Right forelimb (tissue), 1 donor: ENCODE results near the gene SLC9A3.
"Not testable (repeated sequence)": the region's sequence is repeated elsewhere in the genome, so short reads cannot be mapped to it uniquely, and the experiment has no call there.

ENCODE experiments used
- DNase-seq: peaks from one replicate; pipeline ENCODE4 v3.0.0-alpha.2; 2018

The SLC9A3 gene

DNA sequence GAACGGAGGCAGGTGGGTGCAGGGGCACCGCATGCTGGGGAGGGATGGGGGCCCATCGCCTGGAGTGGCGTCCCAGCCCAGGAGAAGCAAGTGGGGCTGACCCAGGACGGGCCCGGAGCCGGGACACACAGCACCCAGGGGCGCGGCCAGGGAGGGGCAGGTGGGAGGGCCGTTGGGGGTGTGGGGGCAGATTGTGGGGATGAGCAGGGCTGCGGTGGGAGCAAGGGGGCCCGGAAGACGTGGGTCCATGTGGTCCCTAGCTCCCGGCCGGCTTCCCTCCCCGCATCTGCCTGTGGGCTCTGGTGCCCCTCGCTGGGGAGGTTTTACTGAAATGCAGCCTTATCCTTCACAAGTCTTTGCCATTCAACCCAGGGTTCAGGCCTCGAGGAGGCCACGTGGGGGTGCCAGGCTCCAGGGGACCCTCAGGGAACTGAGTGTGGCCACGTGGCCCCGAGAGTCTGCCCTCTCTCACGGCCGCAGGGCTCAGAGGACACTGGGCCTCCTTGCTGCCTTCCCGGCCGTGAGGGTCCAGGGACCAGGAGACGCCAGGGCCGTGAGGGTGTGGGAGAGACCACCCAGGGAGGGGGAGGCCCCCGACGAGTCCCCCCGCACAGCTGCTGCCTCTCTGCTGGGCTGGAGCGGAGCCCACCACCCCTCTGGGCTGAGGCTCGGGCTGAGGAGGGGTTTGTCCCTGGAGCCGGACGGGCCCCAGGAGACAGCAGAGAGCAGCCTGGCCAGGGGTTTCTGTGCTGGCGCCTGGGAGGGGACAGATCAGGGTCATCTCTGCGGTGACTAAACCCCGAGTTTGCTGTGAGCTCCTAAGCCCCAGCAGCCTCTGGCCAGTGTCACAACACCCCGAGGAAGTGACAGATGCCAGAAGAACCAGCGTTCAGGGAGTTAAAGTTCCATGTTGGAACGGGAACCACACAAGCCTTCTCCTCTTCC, 35.2 kb downstream of the SLC9A3 start:
- DNase-seq: no peak

DNA sequence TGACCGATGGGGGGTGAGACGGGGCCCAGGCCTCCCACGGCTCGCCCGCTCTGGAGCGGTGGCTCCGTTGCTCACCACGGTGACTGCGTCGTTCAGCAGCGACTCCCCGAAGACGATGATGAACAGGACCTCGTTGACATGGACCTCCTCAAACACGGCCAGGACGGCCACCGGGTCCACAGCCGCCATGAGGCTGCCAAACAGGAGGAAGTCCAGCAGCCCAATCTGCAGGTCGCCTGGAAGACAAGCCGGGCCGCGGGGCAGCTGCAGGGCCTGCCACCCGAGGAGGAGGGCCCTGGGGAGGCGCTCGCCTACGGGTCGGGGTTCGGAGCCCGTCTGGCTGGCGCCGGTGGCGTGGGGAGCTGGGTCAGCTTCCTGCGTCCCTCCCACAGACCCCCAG, 36.0 kb downstream of the SLC9A3 start:
- no peak for DNase-seq

DNA sequence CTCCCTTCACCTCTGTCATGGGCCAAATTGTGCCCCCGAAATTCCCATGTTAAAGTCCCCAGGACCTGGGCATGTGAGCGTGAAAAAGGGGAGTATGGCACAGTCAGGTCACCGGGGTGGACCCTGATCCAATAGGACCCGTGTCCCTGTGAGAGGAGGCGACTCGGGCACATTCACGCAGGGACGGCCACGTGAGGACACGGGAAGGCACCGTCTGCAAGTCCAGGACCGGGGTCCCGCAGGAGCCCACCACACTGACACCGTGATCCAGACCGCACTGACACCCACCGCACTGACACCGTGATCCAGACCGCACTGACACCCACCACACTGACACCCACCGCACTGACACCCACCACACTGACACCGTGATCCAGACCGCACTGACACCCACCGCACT, 37.7 kb downstream of the SLC9A3 start:
- DNase-seq: not testable (repeated sequence)

DNA sequence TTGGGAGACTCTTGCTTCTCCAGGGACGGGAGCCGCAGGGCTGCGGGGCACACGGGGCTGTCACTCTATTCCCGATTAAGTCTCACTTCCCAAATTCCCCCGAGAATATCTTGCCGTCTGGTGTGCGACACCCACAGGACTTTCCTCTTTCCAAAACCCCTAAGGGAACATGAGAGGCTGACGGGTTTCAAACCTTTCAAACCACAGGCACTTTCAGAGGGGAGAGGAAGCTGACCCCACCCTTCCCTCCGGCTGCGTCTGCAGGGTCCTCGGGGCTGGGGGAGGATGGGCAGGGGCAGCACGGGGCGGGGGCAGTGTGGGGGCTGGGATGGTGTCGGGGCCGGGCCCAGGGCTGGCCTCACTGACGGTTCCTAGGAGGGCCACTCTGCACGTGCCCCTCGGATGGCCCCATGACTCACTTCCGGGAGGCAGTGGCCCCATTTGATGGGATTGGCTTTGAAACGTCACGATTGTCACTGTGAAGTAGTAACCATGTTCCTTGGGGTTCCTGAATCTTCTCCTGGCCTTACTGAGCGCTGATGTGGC, 38.2 kb downstream of the SLC9A3 start:
- no peak for DNase-seq

DNA sequence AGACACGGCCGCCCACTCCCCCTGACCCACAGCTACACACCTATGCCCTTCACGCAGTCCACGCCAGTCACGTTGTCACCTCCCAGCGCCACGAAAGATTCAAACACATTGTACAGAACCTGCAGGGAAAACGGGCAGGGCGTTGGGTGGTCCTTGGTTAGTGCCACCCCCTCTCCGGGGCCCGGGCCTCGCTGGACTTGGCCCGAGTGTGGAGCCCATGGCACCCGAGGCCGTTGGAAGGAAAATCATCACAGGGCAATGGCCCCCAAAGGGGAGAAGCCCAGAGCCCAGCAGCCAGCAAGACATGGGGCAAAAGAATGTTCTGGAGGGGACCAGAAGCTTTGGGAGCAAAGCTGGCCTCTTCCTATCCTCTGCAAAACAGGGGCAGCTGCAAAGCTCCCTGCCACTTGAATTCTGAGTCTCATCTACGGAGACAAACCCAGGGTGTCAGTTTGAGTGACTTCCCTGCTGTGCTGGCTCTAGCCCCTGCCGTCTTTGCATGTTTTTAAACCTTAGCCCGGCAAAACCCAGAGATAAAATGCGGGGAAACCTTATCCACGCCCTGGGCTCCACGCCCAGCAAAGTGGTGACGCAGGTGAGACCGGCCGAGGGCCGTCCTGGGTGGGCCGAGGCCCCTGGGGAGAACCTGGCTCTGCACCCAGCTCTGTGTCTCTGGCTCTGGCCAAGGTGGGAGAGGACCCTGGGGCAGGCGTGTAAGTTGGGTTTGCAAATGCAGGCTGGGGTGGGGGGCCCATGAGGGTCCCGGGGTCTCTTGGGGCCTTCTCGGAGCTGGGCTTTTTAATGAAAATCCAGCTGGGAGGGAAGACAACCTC, 38.9 kb downstream of the SLC9A3 start:
- no peak for DNase-seq

DNA sequence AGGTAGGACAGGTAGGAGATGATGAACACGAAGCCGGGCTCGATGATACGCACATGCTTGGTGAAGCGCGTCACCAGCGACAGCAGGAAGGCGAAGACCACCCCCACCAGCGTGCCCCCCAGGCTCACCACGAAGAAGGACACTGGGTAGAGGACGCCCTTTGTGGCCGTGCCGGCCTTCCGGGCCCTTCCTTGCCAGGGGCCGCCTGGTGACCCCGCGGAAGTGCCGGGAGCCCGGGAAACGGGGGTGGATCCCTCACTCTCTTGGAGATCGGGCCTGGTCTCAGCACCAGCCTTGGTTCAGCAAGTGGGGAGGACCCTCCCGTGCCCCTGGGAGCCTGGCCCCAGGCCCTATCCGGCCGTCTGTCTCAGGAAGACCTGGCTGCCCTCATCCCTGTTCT, 39.7 kb downstream of the SLC9A3 start:
- no peak for DNase-seq

DNA sequence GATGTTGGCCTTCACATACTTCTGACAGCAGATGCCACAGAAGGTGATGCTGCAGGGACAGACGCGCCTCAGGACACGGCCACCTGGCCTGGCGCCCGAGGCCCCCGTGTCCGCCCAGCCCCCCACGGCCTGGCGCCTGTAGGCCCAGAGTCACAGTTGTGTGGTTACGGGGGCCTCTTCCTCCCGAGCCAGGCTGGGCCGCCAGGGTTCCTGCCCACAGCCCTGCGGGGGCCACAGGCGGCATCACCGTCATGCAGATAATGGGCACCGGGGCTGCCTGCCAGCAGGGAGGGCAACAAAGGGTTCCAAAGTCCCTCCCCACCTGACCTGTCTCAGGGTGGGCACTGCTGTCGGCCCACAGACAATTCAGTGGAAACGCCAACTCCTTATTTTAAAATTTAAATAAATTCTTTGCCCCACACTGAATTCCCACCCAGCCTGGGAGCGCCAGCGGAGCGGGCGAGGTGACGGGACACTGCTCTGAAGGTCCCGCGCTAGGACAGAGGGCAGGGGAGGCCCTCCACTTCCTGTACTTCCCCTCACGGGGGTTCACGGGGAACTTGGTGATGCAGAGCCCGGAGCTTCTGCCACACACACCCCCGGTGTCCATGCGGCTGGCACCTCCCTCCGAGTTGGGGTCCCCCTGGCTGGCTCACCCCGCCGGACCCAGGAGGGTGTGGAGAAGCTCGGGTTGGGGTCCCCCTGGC, 40.7 kb downstream of the SLC9A3 start:
- DNase-seq: no peak

DNA sequence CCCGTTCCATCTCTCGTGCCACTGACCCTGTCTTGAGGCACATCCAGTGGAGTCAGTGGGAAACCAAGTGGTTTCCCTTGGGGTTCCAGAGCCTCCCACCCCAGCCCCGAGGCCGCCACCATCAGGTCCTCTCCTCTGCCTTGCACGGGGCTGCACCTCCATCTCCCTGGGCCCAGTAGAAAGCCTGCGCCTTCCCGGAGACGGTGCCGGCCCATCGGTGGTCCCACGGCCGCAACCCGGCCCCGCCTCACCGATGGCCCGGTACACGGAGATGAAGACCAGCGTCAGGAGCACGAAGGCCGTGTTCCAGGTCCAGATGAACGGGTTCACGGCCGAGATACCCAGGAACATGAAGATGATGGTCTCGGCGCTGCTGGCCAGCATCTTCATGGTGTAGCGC, 41.2 kb downstream of the SLC9A3 start:
- DNase-seq: no peak

DNA sequence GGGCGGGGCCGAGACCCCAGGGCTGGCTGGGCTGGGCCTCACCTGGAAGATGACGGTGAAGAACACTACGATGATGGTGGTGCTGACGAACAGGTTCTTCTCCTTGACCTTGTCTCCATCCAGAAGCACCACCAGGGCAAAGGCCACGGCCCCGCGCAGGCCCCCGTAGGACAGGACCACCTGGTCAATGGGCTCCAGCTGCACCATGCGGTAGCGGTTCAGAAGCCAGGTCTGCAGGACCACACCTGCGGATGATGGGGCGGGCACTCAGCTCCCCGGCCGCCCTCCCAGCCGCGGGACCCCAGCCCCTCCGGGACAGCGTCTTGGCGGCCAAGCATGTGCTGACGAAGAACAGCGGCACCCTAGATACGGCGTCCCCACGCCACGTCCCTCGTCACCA, 41.7 kb downstream of the SLC9A3 start:
- no peak for DNase-seq

DNA sequence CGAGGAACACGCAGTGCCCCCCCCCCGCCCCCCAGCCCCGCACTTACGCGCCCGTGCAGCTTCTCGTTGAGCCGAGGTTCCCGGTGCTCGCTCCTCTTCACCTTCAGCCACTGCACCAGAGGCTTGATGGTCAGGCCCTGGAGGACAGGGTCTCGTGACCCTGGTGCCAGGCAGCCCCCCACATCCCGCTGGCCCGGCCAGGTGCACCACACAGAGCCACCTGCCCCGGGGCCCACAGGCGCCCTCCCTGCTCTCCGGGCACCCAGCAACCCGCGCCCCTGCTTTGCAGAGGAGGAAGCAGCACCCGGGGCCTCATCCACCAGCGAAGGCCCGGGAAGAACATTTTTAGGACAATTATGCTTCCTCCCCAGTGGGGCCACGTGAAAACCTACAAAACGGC, 42.2 kb downstream of the SLC9A3 start:
- DNase-seq: no peak

DNA sequence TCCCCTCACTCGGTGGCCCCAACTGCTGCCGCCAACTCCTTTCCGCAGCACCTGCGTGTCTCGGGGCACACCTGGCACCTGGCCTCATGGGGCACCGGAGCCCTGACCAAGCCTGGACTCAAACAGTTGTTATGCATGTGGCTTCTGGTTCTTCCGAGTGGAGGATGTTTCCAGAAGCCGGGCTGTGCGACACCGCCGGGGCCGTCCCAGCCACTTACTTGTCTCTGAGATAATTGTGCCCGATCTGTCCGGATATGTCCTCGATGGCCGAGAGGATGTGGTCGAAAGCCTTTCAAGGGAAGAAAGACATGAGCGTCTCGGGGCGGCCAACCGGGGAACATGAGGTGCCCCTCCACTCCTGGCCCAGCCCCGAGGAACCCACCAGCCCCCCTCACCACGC, 42.9 kb downstream of the SLC9A3 start:
- no peak for DNase-seq

DNA sequence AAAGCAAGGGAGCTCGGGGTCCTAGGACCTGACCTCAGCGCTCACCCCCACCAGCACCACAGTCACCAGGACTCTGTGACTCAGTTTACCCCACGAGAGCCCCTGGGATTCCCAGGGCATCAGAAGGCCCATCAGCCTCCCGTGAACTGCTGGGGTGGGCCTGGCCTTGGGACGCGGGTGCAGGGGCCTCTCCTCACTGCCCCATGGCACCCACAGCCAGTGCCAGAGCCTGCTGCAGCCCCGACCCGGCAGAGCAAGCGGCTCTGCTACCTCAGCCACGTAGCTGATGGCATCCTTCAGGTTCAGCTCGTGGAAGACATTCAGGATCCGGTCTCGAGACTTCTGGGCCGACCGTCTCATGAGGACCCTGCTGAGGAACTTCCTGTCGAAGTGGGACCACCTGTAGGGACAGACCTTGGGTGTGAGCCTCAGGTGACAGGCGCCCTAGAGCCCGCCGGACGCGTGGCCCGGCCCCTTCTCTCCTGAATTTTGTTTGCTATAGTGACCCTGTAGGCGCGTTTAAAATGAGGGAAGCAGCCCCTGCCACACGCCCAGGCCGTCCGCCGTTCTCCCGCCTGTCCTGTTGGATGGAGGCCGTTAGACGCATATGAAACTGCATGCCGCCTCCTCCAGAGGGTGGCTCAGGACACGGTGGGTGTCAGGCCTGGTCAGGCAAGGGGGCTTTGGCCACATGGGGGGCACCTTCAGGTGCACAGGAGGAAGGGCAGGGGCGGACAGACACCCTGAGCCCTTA, 44.5 kb downstream of the SLC9A3 start:
- no peak for DNase-seq

DNA sequence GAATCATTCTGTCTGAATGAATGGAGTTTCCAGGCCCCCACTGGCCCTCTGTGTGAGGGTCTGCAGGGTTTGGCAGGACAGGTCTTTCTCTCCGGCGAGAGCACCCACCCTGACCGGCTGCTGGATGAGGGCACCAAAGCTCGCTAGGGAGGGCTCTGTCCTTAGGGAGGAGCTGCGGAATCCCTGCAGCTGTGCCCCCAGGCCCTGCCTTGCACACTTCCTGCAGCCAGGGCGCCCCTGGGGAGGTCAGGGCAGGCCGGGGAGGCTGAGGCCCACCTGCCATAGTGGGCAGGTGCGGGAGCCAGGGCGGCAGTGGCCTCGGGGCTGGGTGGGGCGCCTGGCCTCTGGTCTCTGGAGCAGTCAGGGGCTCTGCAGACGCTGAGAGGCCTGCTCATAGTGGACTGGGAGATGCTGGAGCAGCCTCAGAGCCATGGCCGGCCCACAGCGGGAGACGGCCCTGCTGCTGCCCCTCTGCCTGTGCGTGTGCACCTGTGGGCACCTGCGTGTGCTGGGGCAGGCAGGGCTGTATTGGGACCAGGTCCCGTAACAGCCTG, 45.2 kb downstream of the SLC9A3 start:
- no peak for DNase-seq

DNA sequence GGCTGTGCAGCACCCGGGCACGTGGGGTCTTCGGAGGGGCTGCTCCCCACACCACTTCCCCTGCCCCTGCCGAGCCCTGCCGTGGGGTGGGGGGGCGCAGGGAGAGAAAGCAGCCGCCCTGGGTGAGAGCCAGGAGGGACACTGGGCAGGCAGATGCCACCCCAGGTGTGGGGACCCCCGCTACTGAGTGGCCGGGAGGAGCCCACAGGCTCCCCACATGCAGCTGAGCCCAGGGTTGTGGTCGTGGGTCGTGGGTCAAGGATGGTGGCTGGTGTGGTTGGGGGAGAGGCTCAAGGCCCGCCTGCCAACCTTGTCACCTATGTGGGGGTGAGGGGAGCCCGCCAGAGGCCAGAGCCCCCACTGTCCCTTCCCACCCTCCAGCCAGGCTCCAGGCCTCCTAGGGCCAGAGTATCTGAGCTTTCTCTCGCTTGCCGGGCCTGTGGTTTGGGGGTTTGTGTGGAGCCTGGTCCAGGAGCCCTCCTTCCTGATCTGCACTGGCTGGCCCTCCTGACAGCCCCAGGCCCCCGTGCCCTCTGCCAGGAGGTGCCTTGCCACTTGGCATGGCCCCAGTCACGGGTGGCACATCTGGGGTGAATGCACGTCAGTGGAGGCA, 45.8 kb downstream of the SLC9A3 start:
- DNase-seq: no peak

DNA sequence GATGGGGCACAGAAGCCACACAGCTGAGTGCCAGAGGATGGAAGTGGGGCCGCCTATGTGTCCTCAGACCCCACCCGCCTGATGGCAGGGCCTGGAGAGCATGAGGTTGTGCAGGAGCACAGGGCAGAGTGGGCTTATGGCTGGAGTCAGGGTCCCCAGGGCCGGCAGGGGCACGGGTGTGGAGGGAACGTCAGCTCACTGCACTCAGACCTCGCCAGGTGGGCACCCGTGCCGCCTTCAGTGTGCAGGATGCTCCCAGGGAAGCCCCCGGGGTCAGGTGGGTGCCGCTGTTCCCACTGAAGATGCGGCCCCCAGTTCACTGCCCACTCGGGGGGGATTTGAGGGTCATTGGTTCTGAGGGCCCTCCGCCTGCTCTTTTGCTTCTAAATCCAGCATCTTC, 46.4 kb downstream of the SLC9A3 start:
- DNase-seq: no peak

DNA sequence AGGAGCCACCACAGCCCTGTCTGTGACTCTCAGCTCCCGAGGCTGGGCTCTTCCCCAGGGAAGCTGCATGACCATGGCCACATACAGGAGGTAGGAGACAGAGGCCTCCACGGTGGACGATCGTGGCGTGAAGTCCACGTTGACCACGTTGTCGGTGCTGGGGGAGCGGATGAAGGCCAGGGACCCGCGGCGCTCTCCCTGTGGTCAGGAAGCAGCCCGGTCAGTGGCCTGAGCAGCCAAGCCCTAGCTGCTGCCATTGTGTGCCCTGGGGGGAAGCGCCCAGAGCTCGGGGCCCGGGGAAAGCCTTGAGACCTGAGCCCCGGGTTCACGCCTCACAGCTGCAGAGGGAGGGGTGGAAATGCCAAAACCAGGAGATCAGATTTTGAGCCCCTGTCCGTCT, 47.0 kb downstream of the SLC9A3 start:
- DNase-seq: no peak

DNA sequence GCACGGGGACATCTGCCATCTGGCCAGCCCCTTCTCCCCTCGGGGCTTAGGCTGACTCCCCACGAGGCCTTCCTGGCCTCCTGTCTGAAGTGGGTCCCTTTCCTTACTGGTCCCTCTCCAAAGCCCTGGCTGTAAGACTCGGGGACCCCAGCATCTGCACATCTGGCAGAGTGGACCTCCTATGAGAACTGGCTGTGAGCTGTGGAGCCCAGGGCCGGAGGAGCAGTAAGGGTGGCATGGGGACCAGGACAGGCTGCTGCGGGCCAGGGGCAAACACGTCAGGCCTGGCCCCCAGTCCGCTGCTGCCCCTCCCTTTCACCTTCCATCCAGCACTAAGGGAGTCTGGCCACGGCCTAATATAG, 47.5 kb downstream of the SLC9A3 start:
- DNase-seq: no peak

DNA sequence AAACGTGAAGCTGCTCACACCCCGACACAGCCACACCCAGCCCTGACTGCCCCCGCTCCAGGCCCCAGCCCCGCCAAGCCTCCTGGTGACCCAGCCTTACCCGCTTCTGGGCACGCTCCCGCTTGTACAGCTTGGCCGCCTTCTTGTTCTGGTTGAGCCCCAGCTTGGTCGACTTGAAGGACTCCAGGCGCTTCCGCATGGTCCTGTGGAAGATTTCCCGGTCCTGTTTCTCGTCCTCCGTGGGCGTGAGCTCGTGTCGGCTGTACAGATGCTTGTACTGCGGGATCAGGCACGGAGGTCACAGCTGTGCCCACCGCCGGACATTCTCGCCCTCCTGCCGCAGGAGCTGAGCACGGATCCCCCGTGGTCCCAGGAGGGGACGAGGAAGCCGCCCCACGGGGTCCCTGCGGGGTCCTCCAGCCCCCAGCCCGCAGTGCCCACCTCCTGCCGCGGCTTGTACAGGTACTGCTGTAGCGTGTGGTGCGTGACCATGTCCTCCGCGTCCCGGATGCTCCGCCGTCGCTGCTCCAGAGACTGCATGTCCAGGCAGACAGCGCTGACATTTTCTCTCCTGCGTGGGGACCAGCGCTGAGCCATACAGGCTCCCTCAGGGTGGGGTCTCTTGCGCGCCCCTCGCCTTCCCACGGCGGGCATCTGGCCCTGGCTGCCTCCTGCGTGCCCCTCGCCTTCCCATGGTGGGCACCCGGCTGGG, 48.0 kb downstream of the SLC9A3 start:
- DNase-seq: no peak

DNA sequence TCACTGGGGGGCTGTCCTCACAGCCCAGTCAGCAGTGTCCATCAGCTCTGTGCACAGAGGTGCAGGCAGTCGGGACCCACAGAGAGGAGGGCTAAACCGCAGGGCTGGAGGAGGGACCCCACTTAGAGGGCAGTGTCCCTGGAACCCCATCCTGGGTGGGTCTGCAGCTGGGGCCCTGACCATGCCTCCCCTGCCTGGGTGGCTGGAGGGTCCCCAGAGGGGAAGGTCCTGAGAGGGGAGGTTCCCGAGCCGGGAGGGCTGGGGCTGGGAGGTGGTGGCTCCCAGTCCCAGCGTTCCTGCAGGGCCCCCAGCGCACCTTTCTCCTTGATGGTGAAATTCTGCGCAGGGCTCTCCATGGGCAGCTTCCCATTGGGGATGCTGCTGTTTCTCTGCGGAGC, 48.5 kb downstream of the SLC9A3 start:
- DNase-seq: no peak

DNA sequence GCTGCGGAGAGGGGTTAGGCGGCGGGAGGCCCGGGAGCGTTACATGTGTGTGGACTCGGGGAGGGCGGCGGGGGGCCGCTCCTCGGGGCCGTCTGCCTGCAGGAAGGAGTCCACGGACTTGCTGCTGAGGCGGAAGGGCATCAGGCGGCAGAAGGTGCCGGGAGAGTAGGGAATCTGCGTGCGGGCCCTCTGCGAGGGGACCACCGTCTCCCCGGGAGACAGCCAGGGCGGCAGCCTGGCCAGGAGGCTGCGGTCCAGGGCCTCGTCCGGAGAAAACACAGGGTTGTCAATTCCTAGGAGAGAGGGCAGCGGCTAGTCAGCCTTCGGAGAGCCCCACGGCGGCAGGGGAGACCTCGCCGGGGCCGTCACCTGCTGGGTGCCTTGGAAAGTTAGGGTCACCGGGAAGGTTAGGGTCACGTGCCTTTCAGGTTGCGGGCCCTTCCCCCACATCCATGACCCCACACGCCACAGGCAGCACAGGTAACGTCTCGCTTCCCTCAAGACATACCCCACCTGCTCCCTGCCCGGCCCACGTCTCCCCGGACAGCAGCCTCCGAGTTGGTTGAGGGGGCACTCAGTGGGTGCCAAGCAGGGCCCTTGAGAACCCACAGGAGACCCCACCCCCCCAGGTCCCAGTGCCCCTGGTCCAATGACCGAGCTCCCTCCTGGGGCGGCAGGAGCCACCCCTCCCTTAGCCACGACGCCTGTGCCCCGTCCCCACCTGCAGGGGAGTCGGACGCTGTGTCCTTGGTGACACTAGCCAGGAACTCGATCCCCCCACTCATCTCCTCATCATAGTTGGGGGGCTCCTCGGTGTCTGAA, 49.2 kb downstream of the SLC9A3 start:
- peak; percentile 53 for DNase-seq
